Colon (tissue), 2 donors: Measurements from ENCODE around the gene OR7C2.
"Not testable (repeated sequence)": the region's sequence is repeated elsewhere in the genome, so short reads cannot be mapped to it uniquely, and the experiment has no call there.

Source experiments
- FAIRE-seq: peaks from 2 replicates; lab custom pipeline; 2012; peaks lifted over from hg19 to GRCh38; lab: Jason Lieb, UNC
- donor health status: control.
- donor health status: control.

OR7C2 gene

DNA sequence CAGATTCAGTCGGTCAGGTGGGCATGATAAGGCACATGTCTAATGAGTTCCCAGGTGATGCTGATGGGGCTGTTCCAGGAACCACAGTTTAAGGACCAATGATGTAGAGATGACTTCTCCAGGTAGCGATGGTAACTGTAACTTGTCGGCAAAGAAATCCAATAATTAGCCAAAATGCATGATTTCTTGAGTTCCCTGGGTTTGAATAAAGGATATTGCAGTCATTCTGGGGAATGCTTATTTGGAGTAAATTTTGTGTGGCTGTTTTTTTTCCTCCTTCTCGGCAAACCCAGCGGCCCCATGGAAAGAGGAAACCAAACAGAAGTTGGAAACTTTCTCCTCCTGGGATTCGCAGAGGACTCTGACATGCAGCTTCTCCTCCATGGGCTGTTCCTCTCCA is at the start of gene OR7C2:
OR7C2 (plus strand) TSS at position 301 of the 400 bp plus-strand sequence; CDS start at position 301, 0 bp downstream.
- FAIRE-seq: no peak

DNA sequence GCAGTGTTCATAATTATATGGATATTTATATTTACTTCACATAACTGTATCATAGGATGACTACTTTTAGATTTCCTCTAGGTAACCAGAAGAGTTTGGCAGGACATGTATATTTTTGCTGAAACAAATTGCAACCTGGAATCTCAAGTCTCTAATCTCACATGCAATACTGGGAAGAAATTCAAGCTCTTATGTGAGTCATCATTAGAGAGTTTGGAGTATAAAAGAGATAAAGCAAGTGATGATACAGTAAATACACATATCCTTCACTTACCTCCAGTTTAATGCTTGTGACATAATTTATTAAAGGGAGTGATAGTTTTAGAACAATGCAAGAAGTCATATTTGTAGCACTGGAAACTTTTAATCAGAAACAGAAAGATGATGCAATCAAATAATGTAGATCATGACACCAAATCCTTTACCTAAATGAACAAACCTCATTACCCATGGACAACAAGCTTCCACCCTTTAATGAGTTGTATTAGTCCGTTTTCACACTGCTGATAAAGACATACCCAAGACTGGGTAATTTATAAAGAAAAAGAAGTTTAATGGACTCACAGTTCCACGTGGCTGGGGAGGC is 39.5 kb upstream of the OR7C2 start:
- FAIRE-seq: no peak

DNA sequence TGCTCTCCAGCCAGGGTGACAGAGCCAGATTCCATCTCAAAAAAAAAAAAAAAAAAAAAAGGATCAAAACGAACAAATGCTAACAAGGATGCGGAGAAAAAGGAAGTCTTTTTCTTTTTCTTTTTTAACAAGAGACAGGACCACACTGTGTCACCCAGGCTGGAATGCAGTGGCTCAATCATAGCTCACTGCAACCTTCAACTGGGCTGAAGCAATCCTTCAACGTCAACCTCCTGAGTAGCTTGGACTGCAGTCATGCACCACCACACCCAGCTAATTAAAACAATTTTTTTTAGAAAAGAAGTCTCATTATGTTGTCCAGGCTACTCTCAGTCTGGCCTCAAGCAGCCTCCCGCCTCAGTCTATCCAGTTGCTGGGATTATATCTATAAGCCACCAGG is 34.6 kb upstream of the OR7C2 start:
- no peak for FAIRE-seq

DNA sequence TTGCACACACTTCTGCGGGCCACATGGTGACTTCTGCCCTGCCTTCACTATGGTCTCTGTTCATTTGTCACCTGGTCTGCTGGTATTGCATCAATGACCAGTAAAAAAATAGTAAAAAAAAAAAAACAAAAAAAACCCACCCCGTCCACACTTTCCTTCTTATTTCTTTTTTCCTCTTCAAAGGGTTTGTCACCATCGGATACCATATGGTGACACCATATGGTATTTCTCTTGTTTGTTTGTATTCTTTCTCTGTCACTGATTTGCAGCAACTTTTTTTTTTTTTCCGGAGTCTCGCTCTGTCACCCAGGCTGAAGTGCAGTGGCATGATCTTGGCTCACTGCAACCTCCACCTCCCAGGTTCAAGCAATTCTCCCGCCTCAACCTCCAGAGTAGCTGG is 26.2 kb upstream of the OR7C2 start:
- FAIRE-seq: no peak

DNA sequence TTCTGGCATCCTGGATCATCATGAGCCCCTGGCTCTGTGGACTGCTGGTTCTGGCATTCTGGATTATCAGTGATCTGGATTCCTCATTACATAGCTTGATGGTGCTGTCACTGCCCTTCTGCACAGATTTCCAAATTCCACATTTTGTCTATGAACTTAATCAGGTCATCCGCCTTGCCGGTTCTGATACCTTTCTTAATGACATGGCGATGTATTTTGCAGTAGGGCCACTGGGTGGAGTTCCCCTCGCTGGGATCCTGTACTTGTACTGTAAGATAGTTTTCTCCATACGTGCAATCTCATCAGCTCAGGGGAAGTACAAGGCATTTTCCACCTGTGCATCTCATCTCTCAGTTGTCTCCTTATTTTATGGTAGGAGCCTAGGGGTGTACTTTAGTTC is 24.4 kb upstream of the OR7C2 start:
- no peak for FAIRE-seq

DNA sequence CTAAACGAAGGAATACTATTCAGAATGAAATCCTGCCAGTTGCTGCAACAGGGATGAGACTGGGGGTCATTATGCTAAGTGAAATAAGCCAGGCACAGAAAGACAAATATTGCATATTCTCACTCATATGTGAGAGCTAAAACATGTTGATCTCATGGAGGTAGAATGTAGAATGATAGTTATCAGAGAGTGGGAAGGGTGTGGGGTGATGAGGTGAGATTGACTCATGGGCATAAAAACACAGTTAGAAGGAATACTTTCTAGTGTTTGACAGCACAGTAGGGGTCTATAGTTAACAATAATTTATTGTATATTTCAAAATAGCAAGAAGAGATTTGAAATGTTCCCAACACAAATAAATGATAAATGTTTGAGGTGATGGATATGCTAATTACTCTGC is 7.8 kb upstream of the OR7C2 start:
- FAIRE-seq: no peak

DNA sequence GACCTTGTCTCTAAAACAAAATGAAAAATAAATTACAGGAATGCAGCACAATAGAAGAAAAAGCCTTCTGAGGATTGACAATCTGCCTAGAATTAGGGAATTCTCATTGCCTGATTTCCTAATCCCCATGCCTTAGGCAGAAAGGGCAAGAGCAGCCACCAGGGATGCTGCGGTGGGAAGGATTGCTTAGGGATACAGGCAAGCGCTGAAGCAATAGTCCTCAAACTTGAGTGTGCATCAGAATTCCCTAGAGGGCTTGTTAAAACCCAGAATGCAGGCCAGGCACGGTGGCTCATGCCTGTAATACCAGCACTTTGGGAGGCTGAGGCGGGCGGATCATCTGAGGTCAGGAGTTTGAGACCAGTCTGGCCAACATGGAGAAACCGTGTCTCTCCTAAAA is 1.0 kb upstream of the OR7C2 start:
- FAIRE-seq: no peak

DNA sequence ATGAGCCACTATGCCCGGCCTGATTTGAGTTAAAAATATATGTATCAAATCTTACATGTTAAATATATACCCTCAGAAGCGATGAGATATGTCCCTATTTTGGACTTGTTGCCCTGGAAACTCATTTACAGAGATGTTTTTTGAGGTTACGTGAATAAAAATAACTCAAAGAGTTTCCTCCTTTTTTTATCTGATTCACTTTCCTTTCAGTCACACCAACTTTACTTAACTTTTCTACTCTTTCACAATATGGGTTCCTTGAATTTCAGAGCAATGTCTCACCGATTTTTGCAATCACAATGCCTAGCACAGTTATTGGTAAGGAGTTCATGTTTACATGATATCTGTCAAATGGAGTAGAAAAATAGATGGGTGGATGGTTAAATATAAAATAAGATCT is 2.3 kb downstream of the OR7C2 start:
- FAIRE-seq: no peak

DNA sequence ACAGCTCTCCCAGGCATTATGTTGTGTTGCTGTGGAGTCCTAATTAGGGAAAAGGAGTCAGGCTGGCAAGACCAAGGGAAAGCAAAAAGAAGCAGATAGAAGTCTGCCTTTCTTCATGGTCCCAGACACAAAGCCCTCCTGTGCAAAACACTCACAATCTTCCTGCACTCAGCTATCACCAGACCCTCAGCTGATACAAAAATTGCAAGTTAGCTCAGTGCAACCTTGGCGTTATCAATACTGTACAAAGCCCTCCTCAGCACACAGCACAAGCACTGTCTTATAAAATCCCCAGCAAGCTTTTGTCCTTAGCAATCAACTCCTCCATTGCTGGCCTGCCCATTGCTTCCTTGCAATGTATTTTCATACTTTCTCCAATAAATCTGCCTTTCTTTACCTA is 3.2 kb downstream of the OR7C2 start:
- no peak for FAIRE-seq

DNA sequence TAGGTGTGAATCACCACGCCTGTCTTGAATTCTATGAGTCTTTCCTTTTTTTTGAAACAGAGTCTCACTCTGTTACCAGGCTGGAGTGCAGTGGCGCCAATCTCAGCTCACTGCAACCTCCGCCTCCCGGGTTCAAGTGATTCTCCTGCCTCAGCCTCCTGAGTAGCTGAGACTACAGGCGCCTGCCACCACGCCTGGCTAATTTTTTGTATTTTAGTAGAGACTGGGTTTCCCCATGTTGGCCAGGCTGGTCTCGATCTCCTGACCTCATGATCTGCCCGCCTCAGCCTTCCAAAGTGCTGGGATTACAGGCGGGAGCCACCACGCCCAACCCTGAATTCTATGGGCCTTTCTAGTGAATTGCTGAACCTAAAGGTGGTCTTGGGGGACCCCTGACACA is 8.1 kb downstream of the OR7C2 start:
- FAIRE-seq: not testable (repeated sequence)

DNA sequence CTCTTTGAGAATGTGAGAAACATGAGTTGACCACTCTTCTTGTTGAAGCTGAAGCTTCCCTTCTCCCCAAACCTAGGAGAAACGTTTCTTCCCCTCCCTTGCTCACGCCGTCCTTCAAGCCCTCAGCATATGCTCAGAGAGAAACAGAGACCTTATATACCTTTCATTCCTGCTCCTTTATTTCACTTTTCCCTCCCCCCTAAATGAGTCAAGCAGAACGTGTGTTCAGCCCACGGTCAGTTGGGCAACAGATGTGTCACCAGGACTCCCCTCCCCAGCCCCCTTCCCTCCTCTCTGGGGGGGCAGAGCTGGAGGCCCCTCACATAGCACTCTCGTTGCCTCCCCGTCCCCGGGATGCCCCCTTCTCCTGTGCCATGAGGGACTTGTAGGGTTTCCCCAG is 8.6 kb downstream of the OR7C2 start:
- FAIRE-seq: no peak

DNA sequence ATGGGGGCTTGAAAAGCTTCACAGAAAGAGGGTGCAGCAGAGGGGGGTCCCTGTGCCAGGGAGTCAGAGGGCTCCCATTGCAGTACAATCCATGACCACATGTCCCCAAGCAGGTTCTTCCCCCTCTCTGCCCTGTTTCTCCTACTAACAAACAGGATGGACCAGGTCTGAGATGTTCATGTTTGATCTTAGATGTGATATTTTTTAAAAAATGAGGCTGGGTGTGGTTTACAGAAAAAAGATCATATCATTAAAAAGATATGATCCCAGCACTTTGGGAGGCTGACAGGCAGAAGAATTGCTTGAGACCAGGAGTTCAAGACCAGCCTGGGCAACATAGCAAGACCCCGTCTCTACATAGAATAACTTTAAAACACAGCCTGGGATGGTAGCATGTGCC is 9.1 kb downstream of the OR7C2 start:
- FAIRE-seq: no peak

DNA sequence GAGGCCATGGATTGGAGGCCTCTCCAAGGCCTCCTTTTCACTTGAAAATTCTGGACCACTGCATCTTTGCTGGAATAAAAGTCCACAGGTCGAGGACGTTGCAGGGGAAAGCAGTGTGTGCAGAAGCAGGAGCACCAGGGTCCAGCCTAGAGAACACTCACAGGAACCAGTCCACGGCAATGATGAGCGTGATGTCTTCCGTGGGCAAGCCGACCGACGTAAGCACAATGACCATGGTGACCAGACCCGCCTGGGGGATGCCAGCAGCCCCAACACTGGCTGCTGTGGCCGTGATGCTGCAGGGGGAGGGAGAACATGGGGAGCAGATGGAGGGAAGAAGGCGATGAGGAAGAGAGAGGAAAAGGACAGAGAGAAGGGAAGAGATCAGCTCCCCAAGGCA is 11.5 kb downstream of the OR7C2 start:
- FAIRE-seq: no peak

DNA sequence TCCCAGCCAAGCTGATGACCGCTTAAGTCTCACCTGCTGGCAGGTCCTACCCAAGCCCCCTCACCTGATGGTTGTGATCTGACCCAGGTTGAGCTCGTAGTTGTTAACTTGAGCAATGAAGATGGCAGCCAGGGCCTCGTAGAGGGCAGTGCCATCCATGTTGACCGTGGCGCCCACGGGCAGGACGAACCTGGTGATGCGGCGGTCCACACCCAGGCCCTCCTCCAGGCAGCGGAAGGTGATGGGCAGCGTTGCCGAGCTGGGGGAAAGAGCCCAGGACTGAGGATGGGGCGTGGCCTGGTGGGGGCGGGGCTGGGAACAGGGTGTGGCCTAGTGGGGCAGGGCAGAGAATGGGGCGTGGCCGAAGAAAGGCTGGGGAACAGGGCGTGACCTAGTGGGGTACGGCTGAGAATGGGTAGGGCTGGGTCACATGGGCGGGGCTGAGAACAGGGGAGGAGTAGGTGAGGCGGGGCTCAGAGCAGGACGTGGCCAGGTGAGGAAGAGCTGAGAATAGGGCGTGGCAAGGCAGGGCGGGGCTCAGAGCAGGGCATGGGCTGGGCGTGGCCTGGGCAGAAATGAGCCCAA is 12.9 kb downstream of the OR7C2 start:
- no peak for FAIRE-seq

DNA sequence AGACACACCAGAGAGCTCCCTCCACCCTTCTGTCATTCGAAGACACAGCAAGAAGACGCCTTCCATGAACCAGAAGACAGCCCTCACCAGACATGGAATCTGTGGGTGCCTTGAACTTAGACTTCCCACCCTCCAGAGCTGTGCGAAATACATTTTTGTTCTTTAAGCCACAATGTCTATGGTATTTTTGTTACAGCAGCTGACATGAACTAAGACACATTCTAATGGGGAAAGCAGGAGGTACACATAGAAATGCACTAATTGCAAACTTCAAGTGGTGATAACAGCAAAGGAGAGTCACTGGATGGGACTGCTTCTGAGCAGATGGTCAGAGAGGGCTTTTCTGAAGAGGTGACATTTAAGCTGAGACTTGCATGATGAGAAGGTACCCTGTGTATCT is 16.2 kb downstream of the OR7C2 start:
- FAIRE-seq: no peak

DNA sequence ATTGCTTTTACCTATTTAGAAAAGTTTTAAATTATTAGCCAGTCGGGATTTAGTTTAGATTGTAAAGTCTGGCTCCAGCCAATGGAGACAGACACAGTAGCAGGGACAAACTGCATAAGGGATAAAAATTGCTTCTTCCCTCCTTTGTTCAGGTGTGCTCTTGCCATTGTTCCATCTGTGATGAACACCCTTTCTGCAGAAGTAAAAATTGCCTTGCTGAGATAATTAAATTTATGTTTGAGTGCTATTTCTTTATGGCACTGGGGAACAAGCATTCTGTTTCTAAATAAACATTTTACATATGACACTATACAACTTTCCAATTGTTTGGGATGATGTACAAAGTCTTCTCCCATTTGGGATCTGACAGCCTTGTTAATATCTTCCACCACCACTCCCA is 18.0 kb downstream of the OR7C2 start:
- no peak for FAIRE-seq

DNA sequence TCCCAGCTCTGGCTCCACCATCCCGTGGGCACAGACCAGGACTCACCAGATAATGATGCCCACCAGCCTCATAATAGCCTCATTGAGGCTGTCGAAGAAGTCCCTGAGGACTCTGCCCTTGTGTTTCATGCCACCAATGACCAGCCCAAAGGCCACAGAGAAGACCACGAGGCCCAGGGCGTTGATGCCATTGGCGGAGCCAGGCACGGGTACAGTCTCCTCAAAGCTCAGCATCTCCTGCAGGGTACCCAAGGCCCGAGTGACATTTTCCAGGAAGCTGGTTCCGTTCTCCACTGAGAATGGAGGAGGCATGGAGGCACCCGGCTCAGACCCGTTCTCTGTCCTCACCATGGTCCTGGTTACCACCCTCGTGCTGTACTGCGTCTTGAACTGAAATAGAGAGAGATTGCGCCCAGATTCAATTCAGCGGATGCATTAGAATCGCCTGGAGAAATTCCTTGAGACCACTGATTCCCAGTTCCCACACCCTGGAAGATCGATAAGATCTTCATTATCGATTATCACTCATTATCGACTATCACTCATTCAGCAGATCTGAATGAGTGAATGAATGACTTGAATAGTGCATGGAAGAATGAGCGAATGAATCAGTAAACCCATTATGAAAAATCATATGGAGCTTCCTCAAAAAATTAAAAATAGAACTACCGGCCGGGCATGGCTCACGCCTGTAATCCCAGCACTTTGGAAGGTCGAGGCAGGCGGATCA is 20.8 kb downstream of the OR7C2 start:
- FAIRE-seq: no peak

DNA sequence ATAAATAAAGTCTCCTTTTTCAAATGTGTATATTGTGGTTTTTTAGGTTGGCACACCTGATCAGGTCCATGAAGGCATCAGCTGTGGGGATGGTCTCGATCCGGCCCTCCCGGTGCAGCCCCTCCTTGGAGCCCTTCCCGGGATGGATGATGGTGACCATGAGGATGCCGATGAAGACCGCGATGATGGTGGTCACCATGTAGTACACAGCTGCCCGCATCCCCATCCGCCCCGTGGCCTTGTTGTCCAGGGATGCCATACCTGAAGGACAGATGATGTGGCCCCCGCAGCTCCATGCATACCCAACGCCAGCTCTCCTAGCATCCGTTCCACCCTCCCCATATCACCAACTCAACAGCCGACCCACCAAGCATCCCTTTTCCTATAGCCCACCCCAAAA is 27.0 kb downstream of the OR7C2 start:
- no peak for FAIRE-seq

DNA sequence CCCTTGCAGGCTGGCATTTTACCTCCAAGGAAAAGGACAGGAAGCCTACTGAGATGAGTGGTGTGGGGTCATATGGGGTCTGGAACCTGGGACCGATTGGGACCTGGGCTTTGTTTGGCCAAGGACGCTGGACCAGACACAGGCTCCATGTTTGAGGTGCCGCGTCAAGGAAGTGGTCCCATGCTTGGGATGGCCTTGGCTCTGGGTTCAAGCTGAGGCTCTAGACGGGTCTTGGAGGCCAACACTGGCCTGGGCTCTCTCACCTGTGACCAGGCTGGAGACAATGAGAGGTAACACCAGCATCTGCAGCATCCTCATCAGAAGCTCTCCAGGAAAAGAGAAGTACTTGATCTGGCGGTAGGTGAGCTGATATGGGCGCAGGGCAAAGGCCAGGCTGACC is 30.2 kb downstream of the OR7C2 start:
- FAIRE-seq: no peak

DNA sequence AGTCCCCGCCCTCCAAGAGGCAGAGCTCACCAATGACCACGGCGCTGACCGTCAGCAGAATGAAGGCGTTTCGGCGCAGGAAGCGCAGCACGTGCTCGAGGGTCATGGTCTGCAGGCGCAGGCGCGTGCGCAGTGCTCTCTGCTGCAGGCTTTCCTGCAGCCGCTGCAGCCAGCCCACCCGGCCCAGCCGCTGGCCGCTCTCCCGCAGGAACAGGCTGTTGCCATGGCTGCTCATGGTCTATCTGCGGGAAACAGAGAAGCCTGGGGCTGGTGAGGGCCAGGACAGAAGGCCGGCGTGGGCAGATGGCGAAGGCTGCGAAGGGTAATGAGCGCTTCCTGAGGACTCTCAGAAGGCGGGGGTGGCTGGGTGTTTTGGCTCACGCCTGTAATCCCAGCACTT is 31.4 kb downstream of the OR7C2 start:
- no peak for FAIRE-seq

DNA sequence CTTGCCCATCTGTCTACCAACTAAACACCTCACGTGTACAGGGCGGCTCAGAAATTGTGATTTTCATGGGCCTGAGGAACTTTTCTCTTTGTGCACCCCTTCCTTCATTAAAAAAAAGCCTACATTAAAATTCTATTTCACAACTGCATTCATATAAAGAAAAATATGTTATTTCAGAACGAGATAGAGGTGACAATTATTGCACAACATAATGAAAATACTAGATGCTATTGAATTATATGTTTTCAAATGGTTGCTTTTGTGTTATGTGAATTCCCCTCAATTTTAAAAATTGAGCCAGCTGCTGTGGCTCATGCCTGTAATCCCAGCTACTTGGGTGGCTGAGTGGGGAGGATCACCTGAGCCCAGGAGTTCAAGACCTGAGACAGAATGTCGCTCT is 33.2 kb downstream of the OR7C2 start:
- FAIRE-seq: no peak

DNA sequence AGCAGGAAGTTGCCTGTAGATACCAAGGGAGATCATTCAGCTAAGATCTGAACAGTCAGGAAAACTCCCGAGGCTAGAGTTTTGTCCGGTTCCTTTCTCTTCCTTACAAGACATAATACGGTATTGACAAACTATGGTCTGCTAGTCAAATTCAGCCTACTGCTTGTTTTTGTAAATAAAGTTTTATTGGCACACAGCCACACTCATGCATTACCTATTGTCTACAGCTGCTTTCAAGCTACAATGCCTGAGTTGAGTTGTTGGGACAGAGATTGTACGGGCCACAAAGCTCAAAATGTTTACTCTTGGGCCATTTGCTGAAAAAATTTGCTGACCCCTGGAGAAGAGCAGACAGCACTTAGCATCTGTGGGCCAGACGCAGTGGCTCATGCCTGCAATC is 35.8 kb downstream of the OR7C2 start:
- FAIRE-seq: no peak

DNA sequence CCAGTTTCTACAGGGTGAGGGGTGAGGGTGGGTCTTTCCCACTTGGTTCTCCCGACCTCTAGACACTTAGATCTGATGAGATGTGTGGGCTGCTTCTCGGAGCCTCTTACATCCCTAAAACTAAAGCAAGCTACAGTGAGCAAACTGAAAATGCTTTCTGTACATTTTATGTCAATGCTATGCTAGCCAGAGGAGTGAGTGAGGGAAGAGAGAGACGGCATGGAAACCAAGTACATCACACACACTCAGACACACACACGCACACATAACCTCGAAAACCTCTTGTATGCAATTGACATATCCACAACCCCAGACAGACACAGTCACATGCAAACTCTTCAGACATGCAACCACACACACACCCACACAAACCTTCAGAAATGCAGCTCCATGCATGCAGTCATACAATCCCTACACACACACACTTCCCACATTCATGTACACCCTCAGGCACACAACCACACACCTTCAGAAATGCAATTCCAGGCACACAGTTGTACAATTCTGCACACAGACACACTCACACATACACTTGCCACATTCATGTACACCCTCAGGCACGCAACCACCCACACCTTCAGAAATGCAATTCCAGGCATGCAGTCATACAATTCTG is 37.0 kb downstream of the OR7C2 start:
- FAIRE-seq: no peak
